ENCODE results near the gene TMEM132D.

TMEM132D gene

GRCh38 chr12:129379076-129379804 is 524.6 kb downstream of the TMEM132D start:
- FAIRE-seq (no peak), DNase-seq (ENCODE audit: insufficient read length, low spot score) (no peak)

- FAIRE-seq, result no peak
- DNase-seq (ENCODE audit: insufficient read length, low spot score), result no peak
Measured at GRCh38 chr12:129378496-129378895, 525.3 kb downstream of the TMEM132D start.

DNA sequence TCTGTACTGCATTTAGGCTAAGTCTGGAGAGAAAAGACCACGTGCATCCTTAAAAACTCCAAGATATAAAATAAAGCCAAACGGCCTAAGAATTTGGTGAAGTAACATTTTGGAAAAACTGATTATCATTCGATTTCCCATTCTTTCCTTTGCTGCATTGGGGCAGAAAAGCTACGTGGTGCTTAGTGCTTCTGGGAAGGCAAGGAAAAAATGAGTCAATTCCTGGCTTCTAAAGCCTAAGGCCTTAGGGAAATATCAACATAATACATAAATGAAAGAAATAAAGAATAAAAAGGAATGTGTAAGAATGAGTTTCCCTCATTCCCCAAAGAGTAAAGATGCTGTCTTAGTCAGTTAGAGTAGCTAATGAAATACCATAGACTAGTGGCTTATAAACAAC is 530.1 kb downstream of the TMEM132D start:
- no peak for FAIRE-seq
- DNase-seq (ENCODE audit: insufficient read length, low spot score), result no peak

GRCh38 chr12:129372876-129373275 is 530.9 kb downstream of the TMEM132D start:
- FAIRE-seq (no peak), DNase-seq (ENCODE audit: insufficient read length, low spot score) (no peak)

- FAIRE-seq (no peak), DNase-seq (ENCODE audit: insufficient read length, low spot score) (no peak)
Measured at GRCh38 chr12:129372348-129372747, 531.5 kb downstream of the TMEM132D start.

GRCh38 chr12:129371268-129371667 is 532.6 kb downstream of the TMEM132D start:
- DNase-seq (ENCODE audit: insufficient read length, low spot score), result no peak

DNA sequence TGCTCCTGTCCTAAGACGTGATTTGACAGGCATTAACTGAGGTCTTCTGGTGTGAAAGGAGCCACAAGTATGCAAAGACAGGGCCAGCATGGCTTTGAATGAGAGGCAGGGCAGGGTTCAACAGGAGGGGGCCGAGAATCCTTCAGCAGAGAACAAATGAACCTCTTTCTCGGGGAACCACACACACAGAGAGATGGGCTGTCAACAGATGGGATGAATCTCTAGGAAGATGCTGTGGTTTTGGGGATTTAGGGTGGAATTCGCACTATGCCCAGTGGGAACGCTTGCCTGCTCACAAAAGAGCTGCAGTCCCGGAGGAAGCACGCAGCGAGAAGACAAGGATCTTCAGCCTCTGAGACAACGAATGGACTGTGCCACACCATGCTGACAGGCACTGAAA is 537.2 kb downstream of the TMEM132D start:
- no peak for FAIRE-seq
- no peak for DNase-seq (ENCODE audit: insufficient read length, low spot score)

More at GRCh38 chr12:129371268-129371667, 532.6 kb downstream of the TMEM132D start:
- FAIRE-seq, result peak; percentile 72

DNA sequence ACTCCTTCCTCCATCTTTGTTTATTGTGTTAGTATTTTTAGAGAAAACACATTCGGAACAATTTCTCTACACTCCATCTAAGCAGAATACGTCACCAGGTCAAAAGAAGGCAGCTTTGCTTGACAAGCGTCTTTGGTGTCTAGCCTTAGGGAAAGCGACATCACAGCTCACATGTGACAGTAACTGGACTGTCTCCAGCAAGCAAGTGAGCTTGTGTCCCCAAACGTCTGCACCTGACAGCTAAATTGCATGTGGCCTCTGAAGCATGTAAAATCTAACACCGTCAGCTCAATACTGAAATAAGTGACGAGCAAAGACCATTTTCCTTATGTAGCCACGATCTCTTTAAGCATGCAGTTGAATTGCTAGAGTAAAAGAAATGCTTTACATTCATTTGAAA is 540.8 kb downstream of the TMEM132D start:
- FAIRE-seq (no peak), DNase-seq (ENCODE audit: insufficient read length, low spot score) (no peak)

- FAIRE-seq, result no peak
- no peak for DNase-seq (ENCODE audit: insufficient read length, low spot score)
Measured at GRCh38 chr12:129357233-129357632, 546.6 kb downstream of the TMEM132D start.

DNA sequence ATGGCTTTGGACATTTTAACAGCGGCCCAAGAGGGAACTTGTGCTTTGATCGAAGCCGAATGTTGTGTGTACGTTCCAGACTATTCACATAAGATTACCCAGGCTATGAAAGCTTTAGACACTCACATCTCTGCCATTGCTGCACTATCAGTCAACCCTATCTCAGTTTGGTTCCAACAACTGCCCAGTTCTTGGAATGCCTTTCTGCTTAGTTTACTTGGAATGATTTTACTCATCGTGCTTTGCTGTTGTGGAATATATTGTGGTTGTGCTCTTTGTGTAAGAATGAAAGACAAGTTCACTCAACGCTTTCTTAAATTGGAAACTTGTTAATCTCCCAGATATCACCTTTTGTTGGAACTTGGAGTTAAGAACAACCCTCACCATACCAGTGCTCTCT is 552.3 kb downstream of the TMEM132D start:
- no peak for FAIRE-seq
- DNase-seq (ENCODE audit: insufficient read length, low spot score), result no peak

- FAIRE-seq (no peak), DNase-seq (ENCODE audit: insufficient read length, low spot score) (no peak)
Measured at GRCh38 chr12:129339336-129339735, 564.5 kb downstream of the TMEM132D start.

GRCh38 chr12:129337413-129337812 is 566.4 kb downstream of the TMEM132D start:
- DNase-seq (ENCODE audit: insufficient read length, low spot score), result no peak
- FAIRE-seq, result no peak

- FAIRE-seq (no peak), DNase-seq (ENCODE audit: insufficient read length, low spot score) (no peak)
Measured at GRCh38 chr12:129335773-129336172, 568.1 kb downstream of the TMEM132D start.

GRCh38 chr12:129332286-129332685 is 571.5 kb downstream of the TMEM132D start:
- no peak for DNase-seq (ENCODE audit: insufficient read length, low spot score)
- no peak for FAIRE-seq

DNA sequence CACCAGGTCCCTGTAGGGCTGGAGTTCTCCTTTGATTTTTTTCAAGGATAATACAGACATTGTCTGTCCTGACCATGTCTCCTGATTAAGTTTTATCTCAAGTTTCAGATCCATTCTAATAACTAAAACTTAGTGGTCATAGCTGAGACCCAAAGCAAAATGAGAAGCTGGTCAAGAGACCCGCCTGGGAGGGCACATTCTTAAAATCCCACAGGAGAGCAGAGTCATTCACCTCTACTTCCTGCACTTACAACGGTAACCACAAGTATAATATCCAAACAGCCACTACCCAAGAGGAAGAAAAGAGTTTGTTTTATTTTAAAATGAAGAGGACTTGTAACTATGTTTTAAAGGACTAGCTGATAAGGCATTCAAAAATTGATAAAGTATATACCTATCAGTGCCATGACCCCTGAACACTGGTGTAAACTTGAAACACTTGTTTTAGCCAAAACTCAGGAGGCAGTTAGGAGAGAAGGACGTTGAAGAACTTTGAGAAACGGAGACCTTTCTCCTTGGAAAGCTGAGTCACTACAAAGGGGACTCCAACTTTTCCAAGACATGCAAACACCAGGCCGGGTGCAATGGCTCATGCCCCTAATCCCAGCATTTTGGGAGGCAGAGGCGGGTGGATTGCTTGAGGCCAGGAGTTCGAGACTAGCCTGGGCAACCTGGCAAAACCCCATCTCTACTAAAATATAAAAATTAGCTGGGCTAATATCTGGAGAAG is 572.3 kb downstream of the TMEM132D start:
- DNase-seq (ENCODE audit: insufficient read length, low spot score), result no peak
- FAIRE-seq, result no peak

DNA sequence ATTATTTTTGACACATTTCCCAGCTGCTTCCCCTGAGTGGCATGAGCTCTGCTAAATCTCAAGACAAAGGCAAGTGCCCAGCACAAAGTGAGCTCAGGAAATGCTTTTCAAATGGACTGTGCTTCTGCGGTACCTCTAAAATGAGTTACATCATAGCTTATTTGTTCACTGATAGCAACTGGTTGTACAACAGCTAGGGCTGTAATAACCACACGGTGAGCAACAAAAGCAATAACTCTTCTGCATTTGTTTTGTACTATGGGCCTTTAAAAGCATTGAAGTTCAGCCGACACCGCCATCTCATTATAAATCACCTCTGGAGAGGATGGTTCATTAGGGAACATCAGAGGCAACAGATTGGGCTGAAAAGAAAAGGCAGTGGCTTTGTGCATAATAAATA is 575.6 kb downstream of the TMEM132D start:
- DNase-seq (ENCODE audit: insufficient read length, low spot score), result no peak
- no peak for FAIRE-seq

DNA sequence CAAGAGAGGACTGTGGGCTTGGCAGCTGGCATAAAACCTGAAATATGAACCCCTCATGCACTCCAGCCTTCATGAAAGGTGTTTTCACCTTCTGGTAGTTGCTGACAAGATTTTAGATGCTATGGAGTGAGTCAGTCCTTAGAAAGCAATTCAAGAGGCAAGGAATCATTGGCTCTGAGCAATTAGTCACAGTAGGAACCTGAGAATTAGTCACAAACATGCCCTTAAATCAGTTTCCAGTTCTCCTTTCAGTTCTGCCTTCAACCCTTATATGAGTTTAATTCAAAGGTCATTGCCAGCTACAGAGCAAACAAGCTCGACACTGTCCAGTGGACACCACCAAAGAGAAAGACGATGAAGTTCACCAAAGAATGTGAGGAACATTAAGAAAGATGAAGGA is 578.3 kb downstream of the TMEM132D start:
- FAIRE-seq (no peak), DNase-seq (ENCODE audit: insufficient read length, low spot score) (no peak)

GRCh38 chr12:129312048-129312447 is 591.8 kb downstream of the TMEM132D start:
- FAIRE-seq (no peak), DNase-seq (ENCODE audit: insufficient read length, low spot score) (no peak)

GRCh38 chr12:129310346-129310745 is 593.5 kb downstream of the TMEM132D start:
- DNase-seq (ENCODE audit: insufficient read length, low spot score) (no peak), FAIRE-seq (no peak)

GRCh38 chr12:129305851-129306250 is 598.0 kb downstream of the TMEM132D start:
- FAIRE-seq (no peak), DNase-seq (ENCODE audit: insufficient read length, low spot score) (no peak)

DNA sequence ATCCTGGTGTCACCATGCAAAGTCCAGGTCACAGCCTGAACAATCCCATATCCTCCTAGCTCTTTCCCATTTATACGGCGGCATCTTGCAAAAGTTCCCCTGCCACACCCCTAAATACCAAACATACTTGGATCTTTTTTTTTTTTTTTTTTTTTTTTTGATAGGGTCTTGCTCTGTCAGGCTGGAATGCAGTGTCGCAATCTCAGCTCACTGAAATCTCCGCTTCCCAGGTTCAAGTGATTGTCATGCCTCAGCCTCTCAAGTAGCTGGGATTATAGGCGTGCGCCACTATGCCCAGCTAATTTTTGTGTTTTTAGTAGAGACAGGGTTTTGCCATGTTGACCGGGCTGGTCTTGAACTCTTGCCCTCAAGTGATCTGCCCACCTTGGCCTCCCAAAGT is 599.3 kb downstream of the TMEM132D start:
- FAIRE-seq (no peak), DNase-seq (ENCODE audit: insufficient read length, low spot score) (no peak)

- FAIRE-seq (no peak), DNase-seq (ENCODE audit: insufficient read length, low spot score) (no peak)
Measured at GRCh38 chr12:129300011-129300410, 603.8 kb downstream of the TMEM132D start.

All from HTR-8/SVneo (cell line).